IMR-90 (cell line): ENCODE data around the gene PTPRO. TPM values are rescaled to one million over a fixed set of nuclear protein-coding genes. Genes with fewer than 3 reads are reported as not detected.

ENCODE experiments used
- ATAC-seq: fragments of 200-7000 bp; cut with Tn5 transposase; 2 replicates; pipeline ENCODE4 v1.9.1; 2020; ENCODE audit warnings: low read depth, mild to moderate bottlenecking, moderate library complexity
- BruUV-seq: library from RNA; stranded (reverse); fragments of 400-500 nt; replicated peaks from 2 replicates; lab custom pipeline; 2021; lab: Mats Ljungman, UMichigan
- CTCF ChIA-PET: fragments of 300-600 bp; formaldehyde crosslinking; extraction: SDS; loops from one replicate; lab custom pipeline; 2021; ENCODE audit warnings: antibody characterized with exemption; lab: Yijun Ruan, JAX
- POLR2A ChIA-PET: fragments of 300-600 bp; sonication (Branson Sonifier 250); formaldehyde crosslinking; loops from one replicate; lab custom pipeline; 2022; ENCODE audit warnings: antibody characterized with exemption; ENCODE audit not compliant: unreplicated experiment; lab: Charles Lee
- DNase-seq: peaks from one replicate; pipeline ENCODE4 v3.0.0; 2013
- H2AFZ ChIP-seq: replicated peaks from 2 replicates; pipeline ENCODE3; 2013; ENCODE audit warnings: low read length, mild to moderate bottlenecking; ENCODE audit not compliant: poor library complexity
- H2AK5ac ChIP-seq: 2 replicates; pipeline ENCODE4 v1.6.1; 2013; ENCODE audit warnings: low read depth, low read length, inconsistent platforms
- H2AK9ac ChIP-seq: replicated peaks from 2 replicates; pipeline ENCODE3; 2013; ENCODE audit warnings: mild to moderate bottlenecking, low read depth, low read length, moderate library complexity; ENCODE audit not compliant: poor library complexity
- H2BK120ac ChIP-seq: 2 replicates; pipeline ENCODE4 v1.6.1; 2013; ENCODE audit warnings: low read depth, low read length, inconsistent platforms
- H2BK15ac ChIP-seq: 3 replicates; pipeline ENCODE4 v1.6.1; 2013; ENCODE audit warnings: low read depth, low read length, inconsistent platforms
- H2BK20ac ChIP-seq: 2 replicates; pipeline ENCODE4 v1.6.1; 2013; ENCODE audit warnings: low read depth, mild to moderate bottlenecking, inconsistent platforms, low read length, moderate library complexity
- H2BK5ac ChIP-seq: 2 replicates; pipeline ENCODE4 v1.6.1; 2013; ENCODE audit warnings: mild to moderate bottlenecking, low read depth, low read length, inconsistent platforms; ENCODE audit not compliant: poor library complexity, severe bottlenecking
- H3K14ac ChIP-seq: replicated peaks from 2 replicates; pipeline ENCODE4 v1.6.1; 2013; ENCODE audit warnings: low read depth, low read length, inconsistent platforms
- H3K18ac ChIP-seq: 2 replicates; pipeline ENCODE4 v1.6.1; 2013; ENCODE audit warnings: low read depth, low read length, control low read depth
- H3K23ac ChIP-seq: 2 replicates; pipeline ENCODE4 v1.6.1; 2013; ENCODE audit warnings: low read depth, low read length, inconsistent platforms
- H3K27ac ChIP-seq: 2 replicates; pipeline ENCODE4 v1.5.1; 2013; ENCODE audit warnings: mild to moderate bottlenecking, control low read depth, low read length; ENCODE audit not compliant: insufficient read depth
- H3K27me3 ChIP-seq: 2 replicates; pipeline ENCODE4 v1.6.1; 2013; ENCODE audit warnings: low read length; ENCODE audit not compliant: control insufficient read depth, insufficient read depth
- H3K36me3 ChIP-seq: 2 replicates; pipeline ENCODE4 v1.6.1; 2013; ENCODE audit warnings: low read length, mixed read lengths; ENCODE audit not compliant: control insufficient read depth, insufficient read depth
- H3K4ac ChIP-seq: 2 replicates; pipeline ENCODE4 v1.6.1; 2013; ENCODE audit warnings: low read depth, low read length, inconsistent platforms
- H3K4me1 ChIP-seq: 2 replicates; pipeline ENCODE4 v1.6.1; 2013; ENCODE audit warnings: low read length, mixed read lengths; ENCODE audit not compliant: control insufficient read depth, insufficient read depth
- H3K4me2 ChIP-seq: 2 replicates; pipeline ENCODE4 v1.6.1; 2013; ENCODE audit warnings: low read depth, mild to moderate bottlenecking, control low read depth, low read length, moderate library complexity
- H3K4me3 ChIP-seq: 2 replicates; pipeline ENCODE4 v1.5.1; 2013; ENCODE audit warnings: low read depth, mild to moderate bottlenecking, control low read depth, low read length, moderate library complexity; ENCODE audit not compliant: insufficient read depth
- H3K56ac ChIP-seq: 2 replicates; pipeline ENCODE4 v1.6.1; 2013; ENCODE audit warnings: low read length, inconsistent platforms; ENCODE audit not compliant: insufficient read depth; ENCODE audit errors: extremely low read depth
- H3K79me1 ChIP-seq, 2 experiments: 2 replicates each; pipeline ENCODE4 v1.6.1; 2013; ENCODE audit warnings: low read length in 2 of 2, inconsistent platforms in 1 of 2, low read depth in 1 of 2
- H3K9ac ChIP-seq: 2 replicates; pipeline ENCODE4 v1.6.1; 2013; ENCODE audit warnings: low read depth, low read length, control low read depth
- H3K9me1 ChIP-seq: 2 replicates; pipeline ENCODE4 v1.6.1; 2013; ENCODE audit warnings: low read length, inconsistent platforms; ENCODE audit not compliant: insufficient read depth
- H3K9me3 ChIP-seq: 2 replicates; pipeline ENCODE4 v1.6.1; 2013; ENCODE audit warnings: low read length; ENCODE audit not compliant: control insufficient read depth, insufficient read depth
- H4K20me1 ChIP-seq: 2 replicates; pipeline ENCODE4 v1.6.1; 2013; ENCODE audit warnings: low read length, inconsistent platforms; ENCODE audit not compliant: insufficient read depth
- H4K5ac ChIP-seq: 2 replicates; pipeline ENCODE4 v1.6.1; 2013; ENCODE audit warnings: mild to moderate bottlenecking, low read depth, low read length, control low read depth
- H4K8ac ChIP-seq, 2 experiments: 2 replicates each; pipeline ENCODE4 v1.6.1; 2013; ENCODE audit warnings: low read depth in 2 of 2, low read length in 2 of 2, control low read depth in 1 of 2, inconsistent platforms in 1 of 2
- H4K91ac ChIP-seq: 2 replicates; pipeline ENCODE4 v1.6.1; 2013; ENCODE audit warnings: low read depth, low read length, inconsistent platforms; ENCODE audit not compliant: insufficient read depth
- CEBPB ChIP-seq: IDR thresholded peaks from 2 replicates; pipeline ENCODE4 v1.6.1; 2012; ENCODE audit warnings: low read depth, low read length, improper control_type of control experiment
- MAFK ChIP-seq: IDR thresholded peaks from 2 replicates; pipeline ENCODE4 v1.6.1; 2012; ENCODE audit warnings: low read depth, low read length, improper control_type of control experiment
- MAZ ChIP-seq: IDR thresholded peaks from 2 replicates; pipeline ENCODE4 v1.6.1; 2012; ENCODE audit warnings: low read depth, mild to moderate bottlenecking, low read length, improper control_type of control experiment, moderate library complexity, borderline replicate concordance
- MXI1 ChIP-seq: IDR thresholded peaks from 2 replicates; pipeline ENCODE4 v1.6.1; 2012; ENCODE audit warnings: low read depth, mild to moderate bottlenecking, low read length, moderate library complexity, borderline replicate concordance
- RAD21 ChIP-seq: IDR thresholded peaks from 2 replicates; pipeline ENCODE4 v1.6.1; 2012; ENCODE audit warnings: low read length, improper control_type of control experiment
- RCOR1 ChIP-seq: IDR thresholded peaks from 2 replicates; pipeline ENCODE4 v1.6.1; 2012; ENCODE audit warnings: mild to moderate bottlenecking, low read length, improper control_type of control experiment; ENCODE audit not compliant: insufficient replicate concordance
- RFX5 ChIP-seq: IDR thresholded peaks from 2 replicates; pipeline ENCODE4 v1.8.0; 2012; ENCODE audit warnings: low read depth, mild to moderate bottlenecking, low read length, moderate library complexity
- WGBS, 2 experiments: methylation state at CpG; one replicate each; pipeline versions ENCODE4 v1.1.5 to v1.1.7; 2013; ENCODE audit warnings: missing lambda C conversion rate in 2 of 2; ENCODE audit not compliant: insufficient read length in 1 of 2; ENCODE audit errors: extremely low coverage in 2 of 2; 5-methylcytosine and 5-hydroxymethylcytosine counted together
- dilution Hi-C: fragments of 300-500 bp; cut with HindIII; formaldehyde crosslinking; loops from one replicate; pipeline ENCODE4 v1.14.3; 2018; ENCODE audit warnings: low sequenced_read_pairs; ENCODE audit not compliant: unreplicated experiment
- in situ Hi-C: fragments of 300-500 bp; cut with MboI; formaldehyde crosslinking; loops from 3 replicates; pipeline ENCODE4 v1.14.3; 2019; ENCODE audit warnings: low sequenced_read_pairs, inconsistent platforms, mixed read lengths
- intact Hi-C: fragments of 100-400 bp; cut with micrococcal nuclease; formaldehyde crosslinking; loops from 2 replicates; pipeline ENCODE4 v1.10.0; 2022
- polyA plus RNA-seq, 3 experiments: library from polyadenylated mRNA; depleted of rRNA; stranded (reverse); fragments of >200 nt; gene quantifications; 2 replicates each; pipeline ENCODE4 v1.2.3, GENCODE V29; 2012; ENCODE audit warnings: low replicate concordance in 1 of 3
- total RNA-seq: library from RNA; depleted of rRNA; stranded (reverse); fragments of >200 nt; gene quantifications from 2 replicates; pipeline ENCODE4 v1.2.3, GENCODE V29; 2012

The PTPRO gene
- total and polyA plus RNA-seq, 2 of the 4 experiments (the other 2 are of a cell fraction) = 0.03 to 0.18 TPM

- WGBS, 2 experiments = no CpG with 5 or more reads among the region's 4 CpGs
- no peak overlapping the region for H4K5ac ChIP-seq
- ChIA-PET POLR2A (no interaction called here), CTCF (no interaction called here)
- no peaks in the 10 kb centered on the region for H4K20me1 ChIP-seq
- in situ Hi-C loops = no loop called here
- ATAC-seq = peak; percentile 70
- no peak overlapping the region for H2BK120ac ChIP-seq
- dilution Hi-C loops = loop anchor here (25.0 kb wide), 1 partner anchor 216 kb away; no protein-coding TSS in a partner anchor
- no peak overlapping the region for H2AK5ac ChIP-seq
- H4K91ac ChIP-seq = no peak overlapping the region
- peaks cover 4% of the 10 kb centered on the region for H3K36me3 ChIP-seq
- peak overlapping the region; percentile 49; the same call in 1 of the 2 replicates for H3K4me2 ChIP-seq
- intact Hi-C loops = no loop called here
- H3K9me3 ChIP-seq = peaks cover 3% of the 10 kb centered on the region; the same call in 1 of the 2 replicates
- peak overlapping the region; percentile 13 for H2BK5ac ChIP-seq
- H2AK9ac ChIP-seq = no peak overlapping the region
- no peak overlapping the region for H2AFZ ChIP-seq
- H3K4ac ChIP-seq = no peak overlapping the region
- TF ChIP-seq RFX5 (no peak), MAFK (no peak), RCOR1 (no peak), RAD21 (no peak), MXI1 (no peak), CEBPB (no peak), MAZ (no peak)
- no peak overlapping the region for H3K18ac ChIP-seq
- H3K4me1 ChIP-seq = peaks cover 2% of the 10 kb centered on the region; the same call in 1 of the 2 replicates
- no peak overlapping the region for H2BK15ac ChIP-seq
- peaks cover 4% of the 10 kb centered on the region; the same call in 1 of the 2 replicates for H3K9me1 ChIP-seq
- DNase-seq = no peak
- no peaks in the 10 kb centered on the region for H3K27me3 ChIP-seq
- H2BK20ac ChIP-seq = no peak overlapping the region
- H3K4me3 ChIP-seq = no peak overlapping the region
- H3K27ac ChIP-seq = no peak overlapping the region
- H4K8ac ChIP-seq = no peak overlapping the region; a peak in 1 of 4 replicates
- H3K23ac ChIP-seq = no peak overlapping the region
- H3K79me1 ChIP-seq = peaks cover 0 to 14% of the 10 kb centered on the region in 2 experiments; a peak in 3 of 4 replicates
- H3K9ac ChIP-seq = no peak overlapping the region
- no peak overlapping the region for H3K56ac ChIP-seq
- H3K14ac ChIP-seq = no peak overlapping the region
- TSS peak; percentile 92 for BruUV-seq
These were observed 298.6 kb downstream of the PTPRO start for GRCh38 chr12:15620741-15621539.
